Mesenchymal stem cell (in vitro differentiated cells and primary cell): ENCODE data around the gene PCED1B.

Experiments used
- DNase-seq: peaks from one replicate; pipeline ENCODE4 v3.0.0-alpha.2; 2013
- H2AFZ ChIP-seq: one replicate; pipeline ENCODE4 v1.6.1; 2013; ENCODE audit warnings: low read depth, mild to moderate bottlenecking, control low read depth, inconsistent platforms, low read length, moderate library complexity
- H2AK5ac ChIP-seq: 2 replicates; pipeline ENCODE4 v1.6.1; 2013; ENCODE audit warnings: low read length, moderate library complexity, mild to moderate bottlenecking, inconsistent platforms; ENCODE audit not compliant: severe bottlenecking
- H2BK120ac ChIP-seq: one replicate; pipeline ENCODE4 v1.6.1; 2013; ENCODE audit warnings: low read depth, mild to moderate bottlenecking, inconsistent platforms, low read length, moderate library complexity
- H2BK12ac ChIP-seq, 2 experiments: one replicate each; pipeline ENCODE4 v1.6.1; 2013; ENCODE audit warnings: inconsistent platforms in 2 of 2, low read length in 2 of 2, mild to moderate bottlenecking in 2 of 2, moderate library complexity in 2 of 2, control low read depth in 1 of 2
- H2BK15ac ChIP-seq: one replicate; pipeline ENCODE4 v1.6.1; 2013; ENCODE audit warnings: mild to moderate bottlenecking, low read depth, inconsistent platforms; ENCODE audit not compliant: poor library complexity, severe bottlenecking
- H2BK5ac ChIP-seq: 2 replicates; pipeline ENCODE4 v1.6.1; 2013; ENCODE audit warnings: low read depth, mild to moderate bottlenecking, low read length, control low read depth, inconsistent platforms; ENCODE audit not compliant: poor library complexity, severe bottlenecking
- H3K14ac ChIP-seq, 2 experiments: one replicate each; pipeline ENCODE4 v1.6.1; 2013; ENCODE audit warnings: inconsistent platforms in 2 of 2, low read length in 2 of 2, control low read depth in 1 of 2, mild to moderate bottlenecking in 1 of 2, moderate library complexity in 1 of 2
- H3K18ac ChIP-seq, 2 experiments: one replicate each; pipeline ENCODE4 v1.6.1; 2013; ENCODE audit warnings: inconsistent platforms in 2 of 2, low read length in 2 of 2, control low read depth in 1 of 2, low read depth in 1 of 2, mild to moderate bottlenecking in 1 of 2
- H3K23ac ChIP-seq, 2 experiments: one replicate each; pipeline ENCODE4 v1.6.1; 2013; ENCODE audit warnings: inconsistent platforms in 2 of 2, low read length in 2 of 2, mild to moderate bottlenecking in 2 of 2, moderate library complexity in 2 of 2, control low read depth in 1 of 2
- H3K27ac ChIP-seq: 2 replicates; pipeline ENCODE4 v1.5.1; 2013; ENCODE audit warnings: mild to moderate bottlenecking, moderate library complexity, low read length, control low read depth, inconsistent platforms; ENCODE audit not compliant: poor library complexity, severe bottlenecking
- H3K27me3 ChIP-seq, 2 experiments: 2 replicates each; pipeline versions ENCODE4 v1.6.1 to v1.7.0; 2013; ENCODE audit warnings: low read length in 2 of 2, mild to moderate bottlenecking in 2 of 2, moderate library complexity in 2 of 2, control low read depth in 1 of 2, inconsistent platforms in 1 of 2; ENCODE audit not compliant: control insufficient read depth in 1 of 2, insufficient read depth in 1 of 2
- H3K36me3 ChIP-seq, 2 experiments: 2 replicates each; pipeline versions ENCODE4 v1.6.1 to v1.7.0; 2013; ENCODE audit warnings: low read length in 2 of 2, control low read depth in 1 of 2, inconsistent platforms in 1 of 2, low read depth in 1 of 2, mild to moderate bottlenecking in 1 of 2; ENCODE audit not compliant: insufficient read depth in 2 of 2, control insufficient read depth in 1 of 2
- H3K4ac ChIP-seq, 2 experiments: one replicate each; pipeline ENCODE4 v1.6.1; 2013; ENCODE audit warnings: inconsistent platforms in 2 of 2, low read length in 2 of 2, mild to moderate bottlenecking in 2 of 2, moderate library complexity in 2 of 2, control low read depth in 1 of 2, low read depth in 1 of 2
- H3K4me1 ChIP-seq: 2 replicates; pipeline ENCODE4 v1.6.1; 2013; ENCODE audit warnings: low read depth, low read length, control low read depth; ENCODE audit not compliant: control insufficient read depth, insufficient read depth
- H3K4me2 ChIP-seq: 2 replicates; pipeline ENCODE4 v1.6.1; 2013; ENCODE audit warnings: low read length, mild to moderate bottlenecking, inconsistent platforms; ENCODE audit not compliant: poor library complexity, severe bottlenecking
- H3K4me3 ChIP-seq, 2 experiments: 2 replicates each; pipeline versions ENCODE4 v1.5.1 to v1.7.0; 2013; ENCODE audit warnings: low read length in 2 of 2, mild to moderate bottlenecking in 2 of 2, control low read depth in 1 of 2, low read depth in 1 of 2; ENCODE audit not compliant: insufficient read depth in 1 of 2
- H3K79me1 ChIP-seq: replicated peaks from 2 replicates; pipeline ENCODE4 v1.6.1; 2013; ENCODE audit warnings: mild to moderate bottlenecking, control low read depth, low read length, inconsistent platforms; ENCODE audit not compliant: poor library complexity, severe bottlenecking
- H3K9ac ChIP-seq: 2 replicates; pipeline ENCODE4 v1.7.0; 2013; ENCODE audit warnings: mild to moderate bottlenecking, low read length, moderate library complexity
- H3K9me3 ChIP-seq: 2 replicates; pipeline ENCODE4 v1.7.0; 2013; ENCODE audit warnings: mild to moderate bottlenecking, low read length; ENCODE audit not compliant: control insufficient read depth
- H4K8ac ChIP-seq: one replicate; pipeline ENCODE4 v1.6.1; 2013; ENCODE audit warnings: inconsistent platforms, mild to moderate bottlenecking, low read length, moderate library complexity
- H4K91ac ChIP-seq: one replicate; pipeline ENCODE4 v1.6.1; 2013; ENCODE audit warnings: mild to moderate bottlenecking, low read length, inconsistent platforms
- WGBS: methylation state at CpG from one replicate; pipeline ENCODE4 v1.1.7; 2013; ENCODE audit warnings: mixed read lengths; 5-methylcytosine and 5-hydroxymethylcytosine counted together

PCED1B gene

DNA sequence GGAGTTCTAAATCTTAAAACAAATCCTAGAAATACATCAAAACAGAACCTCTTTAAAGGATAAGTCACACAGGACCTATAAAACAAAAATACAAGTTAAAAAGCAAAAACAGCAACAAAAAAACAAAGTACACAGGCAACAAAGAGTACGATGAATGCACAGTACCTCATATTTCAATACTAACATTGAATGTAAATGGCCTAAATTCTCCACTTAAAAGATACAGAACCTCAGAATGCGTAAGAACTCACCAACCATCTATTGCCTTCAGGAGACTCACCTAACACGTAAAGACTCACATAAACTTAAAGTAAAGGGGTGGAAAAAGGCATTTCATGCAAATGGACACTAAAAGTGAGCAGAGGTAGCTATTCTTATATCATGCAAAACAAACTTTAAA is 172.5 kb downstream of the PCED1B start:
- 100% methylated on average over 1 of the region's 3 CpGs for WGBS
- no peaks in the 10 kb centered on the region for H3K79me1 ChIP-seq
- no peak overlapping the region for H3K23ac ChIP-seq
- H3K14ac ChIP-seq = no peak overlapping the region
- no peaks in the 10 kb centered on the region for H3K36me3 ChIP-seq
- no peak overlapping the region for H3K9ac ChIP-seq
- H2AK5ac ChIP-seq = no peak overlapping the region
- no peak overlapping the region for H4K91ac ChIP-seq
- H3K27ac ChIP-seq = no peak overlapping the region
- no peak overlapping the region for H3K4ac ChIP-seq
- no peak overlapping the region for H2BK15ac ChIP-seq
- H3K9me3 ChIP-seq = no peaks in the 10 kb centered on the region
- no peak overlapping the region for H4K8ac ChIP-seq
- no peak overlapping the region for H2AFZ ChIP-seq
- H3K4me1 ChIP-seq = peaks cover 6% of the 10 kb centered on the region
- DNase-seq = no peak
- no peak overlapping the region for H3K4me3 ChIP-seq
- no peak overlapping the region for H3K18ac ChIP-seq
- H2BK120ac ChIP-seq = no peak overlapping the region
- no peaks in the 10 kb centered on the region for H3K27me3 ChIP-seq
- no peak overlapping the region for H3K4me2 ChIP-seq
- no peak overlapping the region for H2BK5ac ChIP-seq
- no peak overlapping the region for H2BK12ac ChIP-seq

DNA sequence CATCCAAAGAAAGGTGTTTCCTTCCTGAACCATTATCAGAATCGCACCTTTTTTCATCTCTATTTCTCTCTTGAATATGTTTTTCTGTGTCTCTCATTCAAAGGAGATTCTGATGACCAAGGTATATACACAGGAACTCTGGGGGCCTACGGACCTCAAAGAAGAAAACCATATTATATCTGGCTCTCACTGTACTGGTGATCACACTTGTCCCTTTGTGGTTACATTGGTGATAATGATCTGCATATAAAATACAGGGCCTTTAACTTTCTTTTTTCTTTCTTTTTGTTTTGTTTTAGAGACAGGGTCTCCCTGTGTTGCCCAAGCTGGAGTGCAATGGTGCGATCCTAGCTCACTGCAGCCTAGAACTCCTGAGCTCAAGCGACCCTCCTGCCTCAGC is 185.5 kb downstream of the PCED1B start:
- Histone ChIP-seq H3K36me3 (peaks cover 0 to 2% of the 10 kb centered on the region in 2 experiments), H3K14ac (no peak overlapping the region), H3K79me1 (no peaks in the 10 kb centered on the region), H3K4me1 (no peaks in the 10 kb centered on the region), H4K91ac (no peak overlapping the region), H3K4ac (no peak overlapping the region), H3K27me3 (peaks cover 0 to 4% of the 10 kb centered on the region in 2 experiments), H3K18ac (no peak overlapping the region), H3K9ac (no peak overlapping the region), H3K4me3 (no peak overlapping the region), H3K23ac (no peak overlapping the region), H2BK5ac (no peak overlapping the region), H3K9me3 (peaks cover 3% of the 10 kb centered on the region), H2AFZ (no peak overlapping the region), H3K4me2 (no peak overlapping the region), H3K27ac (no peak overlapping the region), H2BK120ac (no peak overlapping the region), H2BK15ac (no peak overlapping the region), H2BK12ac (no peak overlapping the region), H2AK5ac (no peak overlapping the region), H4K8ac (no peak overlapping the region)
- 100% methylated on average over 3 of the region's 4 CpGs for WGBS
- no peak for DNase-seq

DNA sequence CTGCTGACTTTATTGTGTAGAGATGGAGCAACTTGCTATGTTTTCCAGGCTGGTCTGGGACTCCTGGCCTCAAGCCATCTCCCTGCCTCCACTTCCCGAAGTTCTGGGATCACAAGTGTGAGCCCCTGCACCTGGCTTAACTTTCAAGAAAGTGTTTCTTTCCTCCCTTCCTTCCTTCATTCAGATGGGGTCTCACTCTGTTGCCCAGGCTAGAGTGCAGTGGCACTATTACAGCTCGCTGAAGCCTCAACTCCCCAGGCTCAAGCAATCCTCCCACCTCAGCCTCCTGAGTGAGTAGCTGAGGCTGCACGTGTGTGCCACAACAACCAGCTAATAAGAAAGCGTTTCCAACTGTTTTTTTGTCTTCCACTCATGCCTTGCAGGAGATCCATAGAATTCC is 186.0 kb downstream of the PCED1B start:
- H3K4me1 ChIP-seq = no peaks in the 10 kb centered on the region
- H2BK120ac ChIP-seq = no peak overlapping the region
- H2BK5ac ChIP-seq = no peak overlapping the region
- H3K27me3 ChIP-seq = peaks cover 0 to 4% of the 10 kb centered on the region in 2 experiments
- H3K14ac ChIP-seq = no peak overlapping the region
- no peak overlapping the region for H4K8ac ChIP-seq
- H2AK5ac ChIP-seq = no peak overlapping the region
- peaks cover 3% of the 10 kb centered on the region for H3K9me3 ChIP-seq
- no peak overlapping the region for H3K4me3 ChIP-seq
- no peak overlapping the region for H3K4me2 ChIP-seq
- no peak overlapping the region for H3K27ac ChIP-seq
- H3K36me3 ChIP-seq = peaks cover 0 to 2% of the 10 kb centered on the region in 2 experiments
- no peak overlapping the region for H2AFZ ChIP-seq
- no peak overlapping the region for H4K91ac ChIP-seq
- no peak overlapping the region for H3K18ac ChIP-seq
- H2BK12ac ChIP-seq = no peak overlapping the region
- no peak overlapping the region for H2BK15ac ChIP-seq
- DNase-seq = no peak
- H3K9ac ChIP-seq = no peak overlapping the region
- H3K79me1 ChIP-seq = no peaks in the 10 kb centered on the region
- H3K23ac ChIP-seq = no peak overlapping the region
- H3K4ac ChIP-seq = no peak overlapping the region
- WGBS = 96% methylated on average over 4 of the region's 4 CpGs

DNA sequence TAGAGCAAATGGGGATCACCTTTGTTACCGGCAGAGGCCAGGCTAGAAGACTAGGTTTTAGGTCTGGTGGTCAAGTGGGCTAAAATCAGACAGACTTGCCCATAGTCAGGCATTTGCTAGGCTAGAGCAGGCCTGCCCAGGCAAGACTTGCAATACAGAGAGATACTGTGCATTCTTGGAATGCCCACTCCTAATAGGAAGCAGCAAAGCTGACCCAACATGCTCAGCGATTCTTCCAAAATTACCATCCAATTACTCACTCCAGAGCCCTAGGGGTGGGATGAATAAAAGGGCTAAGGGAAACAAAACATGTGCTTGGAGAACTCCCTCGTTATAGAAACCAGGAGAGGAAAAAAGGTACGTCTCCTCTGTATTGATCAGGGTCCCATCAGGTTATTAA is 188.2 kb downstream of the PCED1B start:
- H3K18ac ChIP-seq = no peak overlapping the region
- no peak overlapping the region for H3K4ac ChIP-seq
- H3K23ac ChIP-seq = no peak overlapping the region
- H2BK120ac ChIP-seq = no peak overlapping the region
- H3K79me1 ChIP-seq = no peaks in the 10 kb centered on the region
- no peak overlapping the region for H3K14ac ChIP-seq
- peaks cover 4% of the 10 kb centered on the region for H3K4me1 ChIP-seq
- no peak overlapping the region for H4K8ac ChIP-seq
- H4K91ac ChIP-seq = no peak overlapping the region
- H3K27me3 ChIP-seq = peaks cover 0 to 10% of the 10 kb centered on the region in 2 experiments
- peaks cover 3% of the 10 kb centered on the region for H3K9me3 ChIP-seq
- no peak for DNase-seq
- no peak overlapping the region for H2BK12ac ChIP-seq
- H2AK5ac ChIP-seq = no peak overlapping the region
- H2AFZ ChIP-seq = no peak overlapping the region
- no peak overlapping the region for H3K4me3 ChIP-seq
- no peak overlapping the region for H2BK15ac ChIP-seq
- no peak overlapping the region for H3K27ac ChIP-seq
- no peak overlapping the region for H3K9ac ChIP-seq
- no peak overlapping the region for H2BK5ac ChIP-seq
- no peak overlapping the region for H3K4me2 ChIP-seq
- H3K36me3 ChIP-seq = peaks cover 0 to 2% of the 10 kb centered on the region in 2 experiments
- 92% methylated on average over 3 of the region's 4 CpGs for WGBS
